Endothelial cell of umbilical vein (primary cell): ENCODE results near the gene VPS41. TPM values are rescaled to one million over a fixed set of nuclear protein-coding genes. Genes with fewer than 3 reads are reported as not detected.

Experiments
- BruUV-seq: library from RNA; stranded (reverse); fragments of 400-500 nt; replicated peaks from 2 replicates; lab custom pipeline; 2021; lab: Mats Ljungman, UMichigan
- CTCF ChIA-PET: fragments of 300-600, 350-600 bp; sonication (Branson Sonifier 250); formaldehyde crosslinking; loops from one replicate; lab custom pipeline; 2021; ENCODE audit warnings: antibody characterized with exemption, inconsistent platforms; lab: Charles Lee
- POLR2A ChIA-PET: fragments of 300-600, 350-600 bp; sonication (Branson Sonifier 250); formaldehyde crosslinking; loops from one replicate; lab custom pipeline; 2021; ENCODE audit warnings: antibody characterized with exemption, inconsistent platforms; lab: Charles Lee
- DNase-seq: peaks from one replicate; pipeline ENCODE4 v3.0.0-alpha.2; 2011; ENCODE audit warnings: low read depth, low spot score
- FAIRE-seq: peaks from 2 replicates; lab custom pipeline; 2011; peaks lifted over from hg19 to GRCh38; lab: Jason Lieb, UNC
- H2AFZ ChIP-seq: 2 replicates; pipeline ENCODE4 v1.6.0; 2012; ENCODE audit warnings: low read depth, low read length, control low read depth, inconsistent platforms
- H3K27ac ChIP-seq: 2 replicates; pipeline ENCODE4 v1.5.1; 2011; ENCODE audit warnings: low read depth, mild to moderate bottlenecking, control low read depth, low read length, moderate library complexity; ENCODE audit not compliant: insufficient read depth
- H3K27me3 ChIP-seq, 2 experiments: 2 replicates each; pipeline versions ENCODE4 v1.6.0 to v1.6.1; 2011; ENCODE audit warnings: low read length in 2 of 2, mixed read lengths in 1 of 2; ENCODE audit not compliant: control insufficient read depth in 2 of 2, insufficient read depth in 2 of 2
- H3K36me3 ChIP-seq, 2 experiments: 2 replicates in 1 of 2; 3 replicates in 1 of 2; pipeline ENCODE4 v1.5.1; 2011; ENCODE audit warnings: low read length in 2 of 2, mild to moderate bottlenecking in 1 of 2, moderate library complexity in 1 of 2; ENCODE audit not compliant: control insufficient read depth in 2 of 2, insufficient read depth in 2 of 2; ENCODE audit errors: extremely low read depth in 1 of 2
- H3K4me1 ChIP-seq: 3 replicates; pipeline ENCODE4 v1.5.1; 2011; ENCODE audit warnings: mild to moderate bottlenecking, low read length; ENCODE audit not compliant: control insufficient read depth, insufficient read depth; ENCODE audit errors: extremely low read depth
- H3K4me2 ChIP-seq: 2 replicates; pipeline ENCODE4 v1.6.1; 2011; ENCODE audit warnings: low read length, control low read depth, mixed read lengths; ENCODE audit not compliant: insufficient read depth
- H3K4me3 ChIP-seq, 3 experiments: fragments of 200-600 bp in 1 of 3; sonication (generic), shearing (Covaris generic) in 1 of 3; replicated peaks in 1 of 3; 2 replicates each; pipeline ENCODE4 v1.5.1; 2011 to 2016; ENCODE audit warnings: control low read depth in 3 of 3, low read length in 3 of 3, mild to moderate bottlenecking in 2 of 3, inconsistent platforms in 1 of 3, low read depth in 1 of 3, moderate library complexity in 1 of 3; ENCODE audit not compliant: insufficient read depth in 1 of 3
- H3K79me2 ChIP-seq: 2 replicates; pipeline ENCODE4 v1.6.0; 2012; ENCODE audit warnings: low read length, inconsistent platforms; ENCODE audit not compliant: control insufficient read depth, insufficient read depth
- H3K9ac ChIP-seq: replicated peaks from 2 replicates; pipeline ENCODE3; 2011; ENCODE audit warnings: low read length, control low read depth; ENCODE audit not compliant: insufficient read depth; ENCODE audit errors: extremely low read depth
- H3K9me1 ChIP-seq: replicated peaks from 3 replicates; pipeline ENCODE4 v1.6.0; 2011; ENCODE audit warnings: mild to moderate bottlenecking, low read length; ENCODE audit not compliant: control insufficient read depth, insufficient read depth; ENCODE audit errors: extremely low read depth
- H3K9me3 ChIP-seq: replicated peaks from 2 replicates; pipeline ENCODE4 v1.5.1; 2012; ENCODE audit warnings: low read length, inconsistent platforms; ENCODE audit not compliant: control insufficient read depth, insufficient read depth
- H4K20me1 ChIP-seq: replicated peaks from 2 replicates; pipeline ENCODE3; 2011; ENCODE audit warnings: mild to moderate bottlenecking, low read length; ENCODE audit not compliant: control insufficient read depth, insufficient read depth; ENCODE audit errors: extremely low read depth
- CTCF ChIP-seq, 2 donors: IDR thresholded peaks; 1 replicate in 1 of 2; 2 replicates in 1 of 2; pipeline ENCODE4 v1.5.1; 2011; ENCODE audit warnings: low read length in 2 of 2, mild to moderate bottlenecking in 2 of 2, moderate library complexity in 2 of 2, control low read depth in 1 of 2, inconsistent platforms in 1 of 2, low read depth in 1 of 2; ENCODE audit not compliant: insufficient read depth in 1 of 2; ENCODE audit errors: extremely low read depth in 1 of 2
- EZH2 ChIP-seq: IDR thresholded peaks from 2 replicates; pipeline ENCODE4 v1.6.1; 2012; ENCODE audit warnings: borderline replicate concordance, low read depth, mild to moderate bottlenecking, moderate library complexity, low read length, inconsistent platforms; ENCODE audit not compliant: severe bottlenecking
- GATA2 ChIP-seq: IDR thresholded peaks from 2 replicates; pipeline ENCODE4 v1.7.0; 2011; ENCODE audit warnings: low read depth, mild to moderate bottlenecking, moderate library complexity, mixed read lengths, low read length; ENCODE audit not compliant: insufficient read length, insufficient read depth
- JUN ChIP-seq: IDR thresholded peaks from 2 replicates; pipeline ENCODE4 v1.6.1; 2011; ENCODE audit warnings: borderline replicate concordance, low read depth; ENCODE audit not compliant: insufficient read length, insufficient read depth
- MYC ChIP-seq: IDR thresholded peaks from one replicate; pipeline ENCODE4 v1.6.1; 2011; ENCODE audit warnings: mild to moderate bottlenecking, low read depth, low read length
- POLR2A ChIP-seq: IDR thresholded peaks from 2 replicates; pipeline ENCODE4 v1.6.1; 2012; ENCODE audit warnings: low read depth, mild to moderate bottlenecking, control low read depth, low read length
- POLR2AphosphoS5 ChIP-seq: IDR thresholded peaks from 2 replicates; pipeline ENCODE4 v1.6.1; 2012; ENCODE audit warnings: low read depth, mild to moderate bottlenecking, control low read depth, low read length, moderate library complexity; ENCODE audit not compliant: insufficient read depth
- dilution Hi-C: fragments of 300-500 bp; cut with MboI; formaldehyde crosslinking; loops from one replicate; pipeline ENCODE4 v1.15.0; 2019; ENCODE audit warnings: low sequenced_read_pairs; ENCODE audit not compliant: extremely low pct_ligation_motif_present
- intact Hi-C: fragments of 100-400 bp; cut with micrococcal nuclease; formaldehyde crosslinking; loops from one replicate; pipeline ENCODE4 v1.10.0; 2022
- polyA plus RNA-seq, 4 experiments: library from polyadenylated mRNA; depleted of rRNA in 3 of 4; stranded (reverse) in 3 of 4; unstranded in 1 of 4; fragments of >200 nt; gene quantifications; 2 replicates each; pipeline versions ENCODE4 v1.2.1 to v1.2.3, GENCODE V29; 2011 to 2012; ENCODE audit warnings: missing spikeins in 1 of 4
- total RNA-seq: library from RNA; stranded (reverse); gene quantifications from 2 replicates; pipeline ENCODE4 v1.2.3, GENCODE V29; 2021

The VPS41 gene
- total and polyA plus RNA-seq, 2 donors (not counting 3 experiments of a cell fraction or from before 2014, with no cell fraction given) = 14.3 to 79.8 TPM

- H3K4me2 ChIP-seq = no peak overlapping the region
- H2AFZ ChIP-seq = no peak overlapping the region
- no peak overlapping the region for H3K27ac ChIP-seq
- TF ChIP-seq EZH2 = no peak
- no peak for TF ChIP-seq POLR2AphosphoS5
- TF ChIP-seq JUN = no peak
- TF ChIP-seq GATA2 = no peak
- H4K20me1 ChIP-seq = no peaks in the 10 kb centered on the region
- H3K79me2 ChIP-seq = no peaks in the 10 kb centered on the region
- dilution Hi-C loops = no loop called here
- H3K36me3 ChIP-seq = no peaks in the 10 kb centered on the region
- no peak overlapping the region for H3K4me3 ChIP-seq
- ChIA-PET POLR2A (no interaction called here), CTCF (interaction anchor here (1.7 to 2.0 kb wide), 2 partner anchors 9 to 19 kb away, joined by 5 to 6 read pairs; no protein-coding TSS in a partner anchor)
- intact Hi-C loops = no loop called here
- DNase-seq (no peak), FAIRE-seq (no peak)
- H3K9ac ChIP-seq = no peak overlapping the region
- no peaks in the 10 kb centered on the region for H3K9me1 ChIP-seq
- H3K9me3 ChIP-seq = no peaks in the 10 kb centered on the region
- BruUV-seq = no TSS peak
- no peaks in the 10 kb centered on the region for H3K4me1 ChIP-seq
- H3K27me3 ChIP-seq = no peaks in the 10 kb centered on the region
Observed at GRCh38 chr7:38806912-38807311, 102.1 kb downstream of the VPS41 start.

GRCh38 chr7:38801786-38802185 is 107.2 kb downstream of the VPS41 start:
- no peak overlapping the region for H3K4me3 ChIP-seq
- FAIRE-seq (no peak), DNase-seq (no peak)
- no peaks in the 10 kb centered on the region for H3K9me1 ChIP-seq
- intact Hi-C loops (no loop called here), dilution Hi-C loops (no loop called here)
- no peaks in the 10 kb centered on the region for H3K27me3 ChIP-seq
- BruUV-seq = no TSS peak
- CTCF ChIA-PET = interaction anchor here (1.3 to 1.5 kb wide), 2 partner anchors 131 to 692 kb away, joined by 3 to 5 read pairs; no protein-coding TSS in a partner anchor
- POLR2A ChIA-PET = no interaction called here
- no peak overlapping the region for H3K9ac ChIP-seq
- no peak for TF ChIP-seq JUN
- TF ChIP-seq MYC = no peak
- TF ChIP-seq CTCF (IDR thresholded peaks at IDR 0.05; ENCODE audit: extremely low read depth in 1 of 2, insufficient read depth in 1 of 2, low read depth in 1 of 2, low read length in 2 of 2) = no peak
- no peak for TF ChIP-seq POLR2A
- no peaks in the 10 kb centered on the region for H3K4me1 ChIP-seq
- H3K79me2 ChIP-seq = no peaks in the 10 kb centered on the region
- no peak overlapping the region for H2AFZ ChIP-seq
- no peaks in the 10 kb centered on the region for H3K36me3 ChIP-seq
- H4K20me1 ChIP-seq = no peaks in the 10 kb centered on the region
- H3K9me3 ChIP-seq = no peaks in the 10 kb centered on the region
- no peak overlapping the region for H3K4me2 ChIP-seq
- no peak overlapping the region for H3K27ac ChIP-seq
